ENCODE results near the gene TMEM38B.

TMEM38B gene, protein sequence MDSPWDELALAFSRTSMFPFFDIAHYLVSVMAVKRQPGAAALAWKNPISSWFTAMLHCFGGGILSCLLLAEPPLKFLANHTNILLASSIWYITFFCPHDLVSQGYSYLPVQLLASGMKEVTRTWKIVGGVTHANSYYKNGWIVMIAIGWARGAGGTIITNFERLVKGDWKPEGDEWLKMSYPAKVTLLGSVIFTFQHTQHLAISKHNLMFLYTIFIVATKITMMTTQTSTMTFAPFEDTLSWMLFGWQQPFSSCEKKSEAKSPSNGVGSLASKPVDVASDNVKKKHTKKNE

DNA sequence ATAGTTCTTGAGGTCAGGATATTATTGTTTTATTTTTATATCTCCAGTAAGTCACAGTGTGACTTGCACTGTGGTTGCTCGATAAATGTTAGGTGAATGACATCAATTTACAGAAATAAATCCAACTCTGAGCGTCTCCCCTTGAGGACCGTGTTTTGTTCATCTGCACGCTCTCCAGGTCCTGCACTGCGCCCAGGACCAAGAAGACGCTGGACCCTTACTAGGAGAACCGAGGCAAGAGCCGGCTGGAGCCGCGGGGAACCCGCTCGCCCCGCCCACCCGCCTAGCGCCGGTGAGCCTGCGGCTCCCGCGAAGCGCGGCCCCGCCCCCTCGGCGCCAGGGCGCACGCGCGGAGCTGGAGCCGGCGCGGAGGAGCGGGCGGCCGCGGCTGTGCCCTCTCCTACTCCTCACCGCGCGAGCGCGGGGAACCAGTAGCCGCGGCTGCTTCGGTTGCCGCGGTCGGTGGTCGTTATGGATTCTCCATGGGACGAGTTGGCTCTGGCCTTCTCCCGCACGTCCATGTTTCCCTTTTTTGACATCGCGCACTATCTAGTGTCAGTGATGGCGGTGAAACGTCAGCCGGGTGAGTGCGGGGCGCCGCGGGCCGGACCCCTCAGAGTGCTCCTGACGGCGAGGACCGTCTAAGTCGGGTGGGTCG is at the start of gene TMEM38B:
TMEM38B (plus strand) TSS at position 352 of the 658 bp plus-strand sequence; CDS start at position 472, 120 bp downstream.
- DNase-seq = no peak

DNA sequence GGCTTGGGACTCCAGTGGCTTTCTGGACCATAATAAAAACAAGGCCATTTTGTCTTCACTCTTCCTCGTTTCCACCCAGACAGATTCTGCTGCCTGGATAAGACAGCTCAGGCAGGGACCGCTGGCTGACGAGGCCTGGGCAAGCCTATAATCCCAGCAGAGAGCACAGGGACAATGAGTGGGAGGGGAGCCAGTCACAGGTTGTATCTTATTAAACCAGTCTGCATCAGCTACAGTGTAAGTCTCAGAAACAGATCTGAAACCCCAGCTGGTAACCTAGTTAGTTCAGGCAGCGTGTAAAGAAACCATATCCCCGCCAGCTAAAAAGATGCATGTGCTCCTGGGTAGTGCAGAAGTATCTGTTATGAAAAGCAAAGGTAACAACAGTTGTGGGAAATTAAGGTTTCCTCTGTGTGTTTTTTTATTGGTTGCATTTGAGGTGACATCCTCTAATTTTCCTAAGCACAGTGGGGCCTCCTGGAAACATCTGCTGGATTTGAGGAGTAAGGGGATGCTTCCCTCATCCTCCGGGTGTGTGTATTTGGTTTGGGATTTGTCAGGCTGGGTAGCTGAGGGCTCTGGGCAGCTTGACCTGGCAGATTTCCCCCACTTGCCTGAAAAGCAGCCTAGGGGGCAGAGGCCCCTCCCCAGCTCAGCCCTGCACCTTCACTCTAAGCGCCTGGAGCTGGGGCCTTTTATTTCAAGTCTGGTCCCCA is 47.3 kb upstream of the TMEM38B start:
- no peak for DNase-seq

DNA sequence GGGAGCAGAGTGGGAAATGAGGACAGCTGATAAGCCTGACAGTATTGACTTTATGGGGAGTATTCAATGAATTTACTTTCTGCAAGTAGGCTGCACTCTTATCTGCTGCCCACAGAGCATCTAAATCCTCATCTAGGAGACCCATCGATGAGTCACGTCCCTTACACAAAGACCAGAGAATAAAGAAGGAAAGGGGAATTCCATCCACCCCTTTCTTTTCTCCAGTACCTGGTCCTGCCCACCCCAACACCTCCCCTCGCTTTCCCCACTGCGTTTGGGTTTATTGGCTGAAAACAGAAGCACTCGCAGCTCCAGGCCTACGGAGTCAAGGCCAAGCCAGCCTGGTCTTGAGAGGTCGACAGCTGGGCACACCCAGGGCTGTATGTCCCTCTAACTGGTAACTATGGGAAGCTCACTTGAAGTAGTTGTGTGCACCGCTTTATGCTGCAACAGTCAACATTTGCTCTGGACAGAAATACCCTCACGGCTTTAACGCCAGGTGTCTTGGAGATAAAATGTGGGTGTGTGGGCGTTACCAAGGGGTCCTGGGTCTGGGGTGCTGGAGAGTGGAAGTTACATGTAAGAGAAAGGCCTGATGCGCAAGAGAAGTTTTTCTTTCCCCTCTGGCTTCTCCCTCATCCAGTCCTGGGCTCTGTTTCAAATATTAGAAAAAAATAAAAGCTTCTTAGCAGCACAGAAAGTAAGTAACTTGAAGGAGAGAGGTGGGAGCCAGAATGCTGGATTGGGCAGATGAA is 46.6 kb upstream of the TMEM38B start:
- no peak for DNase-seq

- DNase-seq = no peak
Measured at GRCh38 chr9:105651806-105652205, 42.5 kb upstream of the TMEM38B start.

DNA sequence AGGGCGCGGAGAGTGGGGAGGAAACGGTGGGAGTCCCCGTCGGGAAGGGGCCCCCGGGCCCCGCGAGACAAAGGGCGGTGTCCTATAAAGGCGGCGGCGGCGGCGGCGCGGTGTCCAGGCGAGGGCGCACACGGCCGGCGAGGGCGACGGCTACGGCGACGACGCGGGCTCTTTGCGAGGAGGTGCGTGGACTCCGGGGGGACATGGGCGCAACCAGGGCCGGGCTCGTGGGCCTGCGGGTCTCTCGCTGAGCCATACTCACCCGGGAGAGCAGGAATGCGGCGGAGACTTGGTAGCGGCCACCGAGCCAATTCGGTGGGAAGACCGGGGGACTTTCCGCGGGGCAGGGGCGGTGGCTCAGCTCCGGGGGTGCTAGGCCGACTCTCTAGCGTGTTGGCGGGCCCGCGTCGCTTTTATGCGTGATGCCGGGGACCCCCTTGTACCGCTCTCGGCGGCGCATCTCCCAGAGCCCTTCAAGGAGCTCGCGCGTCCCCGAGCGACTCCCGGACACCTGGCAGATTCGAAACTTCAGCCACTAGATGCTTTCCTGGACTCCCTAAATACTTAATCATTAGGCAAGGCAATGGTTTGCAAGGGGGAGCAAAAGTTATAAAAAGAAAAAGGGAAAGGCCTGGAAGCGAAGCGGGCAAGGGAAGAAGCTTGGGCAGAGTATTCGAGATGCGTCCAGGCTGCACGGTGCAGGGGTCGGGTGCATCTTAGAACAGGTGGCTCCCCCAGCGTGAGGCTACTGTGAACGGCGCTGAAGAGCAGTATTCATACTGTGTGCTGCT is 38.0 kb upstream of the TMEM38B start:
- DNase-seq = no peak

DNA sequence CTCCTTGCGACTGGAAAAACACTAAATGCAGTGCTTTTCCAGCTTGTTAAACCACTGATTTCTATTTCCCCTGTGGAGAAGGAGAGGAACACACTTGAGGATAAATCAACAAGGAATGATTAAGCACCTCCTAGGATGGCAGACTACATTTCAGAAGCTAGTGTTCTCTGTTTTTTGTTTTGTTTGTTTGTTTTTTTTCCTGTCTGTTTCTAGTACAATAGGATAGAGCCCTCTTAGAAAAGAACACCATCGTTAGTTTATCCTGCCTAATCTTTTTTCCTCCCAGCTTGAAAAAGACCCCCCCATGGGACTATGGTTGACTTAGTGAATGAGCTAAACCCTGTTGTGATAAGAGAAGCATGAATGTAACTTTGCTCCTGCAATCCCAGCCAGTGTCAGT is 36.0 kb upstream of the TMEM38B start:
- no peak for DNase-seq

DNA sequence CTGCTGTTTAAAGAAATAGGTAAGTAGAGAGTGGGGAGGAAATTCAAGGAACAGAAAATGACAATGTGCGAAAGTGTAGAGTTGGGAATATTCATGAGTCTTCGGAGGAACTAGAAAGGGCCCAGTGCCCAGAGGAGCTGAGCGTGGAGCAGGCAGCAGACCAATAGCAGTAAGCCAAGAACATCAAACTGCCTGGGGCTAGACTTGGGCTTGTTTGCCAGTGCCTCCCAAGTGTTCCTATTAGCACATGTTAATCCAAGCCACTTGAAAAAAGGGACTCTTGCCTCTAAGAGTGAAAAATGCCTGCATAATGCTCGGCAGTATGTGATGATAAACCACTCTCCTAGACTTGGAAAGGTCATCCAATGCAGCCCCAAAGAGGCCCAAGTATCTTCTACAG is 33.3 kb upstream of the TMEM38B start:
- DNase-seq = no peak

DNA sequence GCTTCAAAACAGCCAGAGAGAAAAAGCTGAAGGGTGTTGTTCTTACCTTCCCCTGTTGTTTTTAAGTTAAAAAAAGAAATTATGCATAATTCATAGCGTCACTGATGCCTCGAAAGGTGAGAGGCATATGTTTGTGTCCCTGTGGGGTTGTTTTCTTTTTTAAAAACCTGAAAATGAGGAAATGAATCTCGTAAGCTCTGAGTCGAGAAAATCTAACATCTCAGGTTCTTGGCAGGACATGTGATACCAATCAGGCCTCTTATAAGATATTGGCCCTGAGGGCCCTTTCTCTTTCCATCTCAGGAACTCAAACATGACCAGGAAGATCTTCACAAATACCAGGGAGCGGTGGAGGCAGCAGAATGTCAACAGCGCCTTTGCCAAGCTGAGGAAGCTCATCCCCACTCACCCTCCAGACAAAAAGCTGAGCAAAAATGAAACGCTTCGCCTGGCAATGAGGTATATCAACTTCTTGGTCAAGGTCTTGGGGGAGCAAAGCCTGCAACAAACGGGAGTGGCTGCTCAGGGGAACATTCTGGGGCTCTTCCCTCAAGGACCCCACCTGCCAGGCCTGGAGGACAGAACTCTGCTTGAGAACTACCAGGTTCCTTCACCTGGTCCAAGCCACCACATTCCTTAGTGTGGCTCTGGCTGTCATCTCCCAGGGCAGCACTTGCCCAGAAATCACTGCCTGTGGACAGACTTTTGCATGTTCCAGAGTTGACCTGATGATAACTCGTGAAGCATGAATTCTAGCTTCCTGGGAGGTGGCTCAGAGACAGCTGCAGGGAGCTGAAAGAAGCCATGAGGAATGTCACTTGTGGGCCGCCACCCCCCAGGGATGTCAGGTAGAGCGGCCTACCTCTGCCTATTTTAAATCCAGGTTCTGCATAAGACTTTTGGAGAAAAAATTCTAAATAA is 31.9 kb upstream of the TMEM38B start, which contains the start of gene TAL2:
TAL2 (plus strand) TSS at position 274 of the 921 bp plus-strand sequence; CDS start at position 314, 40 bp downstream.
- DNase-seq = no peak

GRCh38 chr9:105663914-105664313 is 30.4 kb upstream of the TMEM38B start:
- no peak for DNase-seq

GRCh38 chr9:105667867-105668266 is 26.5 kb upstream of the TMEM38B start:
- no peak for DNase-seq

- DNase-seq = no peak
Measured at GRCh38 chr9:105670315-105670714, 24.0 kb upstream of the TMEM38B start.

DNA sequence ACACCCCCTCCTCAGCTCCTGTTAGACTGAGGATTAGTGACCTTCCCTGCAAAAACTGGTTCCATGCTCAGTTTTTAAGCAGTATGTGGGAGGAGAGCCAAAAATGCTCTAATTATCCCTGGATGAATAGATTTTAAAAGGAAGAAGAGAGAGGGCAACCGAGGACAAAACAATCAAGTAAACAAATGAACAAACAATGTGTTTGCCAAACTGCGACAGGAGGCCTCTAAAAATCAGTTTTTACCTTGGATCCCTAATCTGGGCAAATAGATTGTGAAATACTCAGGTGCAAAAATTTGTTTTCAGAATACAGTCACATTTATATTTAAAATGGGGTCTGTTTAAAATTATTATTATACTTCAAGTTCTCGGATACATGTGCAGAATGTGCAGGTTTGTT is 23.6 kb upstream of the TMEM38B start:
- DNase-seq = no peak

- no peak for DNase-seq
Measured at GRCh38 chr9:105672711-105673234, 21.6 kb upstream of the TMEM38B start.

DNA sequence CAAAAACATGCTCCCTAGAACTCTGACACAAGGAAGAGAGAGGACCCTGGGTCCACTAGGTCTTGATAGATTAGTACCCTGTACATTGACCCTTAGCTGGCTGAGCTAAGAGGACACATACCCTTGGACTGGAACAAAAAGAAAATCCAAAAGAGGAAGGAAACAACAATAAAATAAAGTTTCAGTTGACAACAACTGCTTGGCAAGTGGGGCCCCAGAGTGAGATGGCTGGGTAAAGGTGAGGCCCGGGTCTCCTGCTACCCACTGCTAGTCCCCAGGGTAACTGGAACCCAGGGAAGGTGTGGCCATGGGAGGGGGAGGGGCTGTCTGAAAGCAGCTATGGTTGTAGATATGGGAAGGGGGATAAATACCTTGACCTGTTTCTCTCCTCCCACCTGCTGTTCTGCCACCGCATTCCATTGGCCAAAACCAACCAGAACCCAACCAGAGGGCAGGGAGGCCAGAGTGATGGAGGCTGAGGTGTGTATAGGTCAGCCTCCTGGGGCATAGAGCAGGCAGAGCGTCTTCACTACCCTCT is 20.4 kb upstream of the TMEM38B start:
- no peak for DNase-seq

DNA sequence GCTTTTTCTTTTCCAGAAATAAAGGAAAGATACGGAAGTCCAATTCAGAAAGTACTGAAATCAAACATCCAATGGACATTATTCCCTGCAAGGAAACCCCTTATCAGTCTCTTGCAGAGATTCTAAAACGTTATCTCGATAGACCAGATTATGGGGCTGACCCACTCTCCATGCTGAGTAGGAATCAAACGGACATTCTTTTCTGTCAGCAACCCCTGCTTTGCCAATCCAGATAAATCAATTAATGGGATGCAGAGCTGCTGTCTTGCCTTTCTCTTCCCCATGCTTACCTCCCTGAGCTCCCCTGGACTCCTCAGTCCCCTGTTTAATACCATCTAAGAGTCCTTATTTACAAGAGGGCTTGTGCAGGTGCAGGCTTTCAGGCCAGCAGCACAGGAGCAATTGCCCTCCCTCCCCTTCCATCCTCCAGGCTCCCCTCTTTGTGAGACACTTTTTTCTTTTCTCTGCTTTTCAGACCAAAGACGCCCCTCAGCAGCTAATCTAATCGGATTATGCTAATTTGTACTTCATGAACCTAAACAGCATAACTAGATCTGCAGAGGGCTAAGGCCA is 17.9 kb upstream of the TMEM38B start:
- no peak for DNase-seq

- DNase-seq = no peak
Measured at GRCh38 chr9:105678163-105678562, 16.2 kb upstream of the TMEM38B start.

DNA sequence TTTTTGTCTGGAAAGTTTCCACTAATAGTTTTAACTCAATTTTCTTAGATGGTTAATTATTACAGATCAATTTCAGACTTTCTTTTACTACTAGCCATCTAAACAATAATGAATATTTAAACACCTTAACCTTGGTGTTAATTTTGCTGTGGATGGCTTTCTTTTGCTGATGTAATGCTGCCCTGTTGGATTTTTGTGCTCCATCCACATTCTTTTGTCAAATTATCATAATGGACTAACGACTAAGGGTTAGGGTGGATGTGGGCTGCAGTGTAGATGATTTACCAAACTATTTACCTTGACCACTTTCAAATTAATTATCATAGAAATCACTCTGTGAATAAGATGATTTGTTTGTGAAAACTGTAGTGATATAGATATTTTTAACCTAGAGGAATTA is 15.6 kb upstream of the TMEM38B start:
- DNase-seq = no peak

DNA sequence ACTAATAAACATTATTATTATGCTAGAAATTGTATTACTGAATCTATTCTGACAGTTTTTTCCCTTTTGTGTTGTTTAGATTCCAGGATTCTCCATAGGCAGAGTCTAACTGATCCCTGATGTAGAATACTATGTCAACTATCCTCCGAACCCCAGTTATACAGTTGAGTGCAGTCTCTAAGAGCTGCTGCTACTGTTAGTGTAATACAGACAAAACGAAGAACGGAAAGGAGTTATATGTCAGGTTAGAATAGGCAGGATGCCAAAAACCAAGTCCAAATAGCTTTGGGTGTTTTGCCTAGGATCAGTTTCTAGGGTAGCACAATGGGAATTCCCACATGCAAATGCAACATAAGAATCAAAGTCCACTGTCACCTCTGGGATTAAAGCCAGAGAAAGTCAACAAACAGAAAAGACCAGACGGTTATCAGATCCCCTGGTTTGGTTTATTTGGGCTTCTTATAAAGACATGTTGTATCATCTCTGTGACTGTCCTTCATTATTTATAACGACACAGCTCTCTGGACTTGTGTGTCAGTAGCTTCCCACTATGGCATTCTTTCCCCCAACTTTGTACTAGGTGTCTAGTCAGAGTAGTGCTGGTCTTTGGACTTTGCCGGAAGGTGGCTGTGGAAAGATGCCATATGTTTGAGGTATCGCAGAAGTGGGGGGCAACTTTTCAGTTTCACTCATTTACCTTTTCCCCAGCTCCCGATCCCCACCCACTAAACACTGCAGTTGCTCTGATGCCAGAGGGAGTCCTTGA is 14.9 kb upstream of the TMEM38B start:
- DNase-seq = no peak

DNA sequence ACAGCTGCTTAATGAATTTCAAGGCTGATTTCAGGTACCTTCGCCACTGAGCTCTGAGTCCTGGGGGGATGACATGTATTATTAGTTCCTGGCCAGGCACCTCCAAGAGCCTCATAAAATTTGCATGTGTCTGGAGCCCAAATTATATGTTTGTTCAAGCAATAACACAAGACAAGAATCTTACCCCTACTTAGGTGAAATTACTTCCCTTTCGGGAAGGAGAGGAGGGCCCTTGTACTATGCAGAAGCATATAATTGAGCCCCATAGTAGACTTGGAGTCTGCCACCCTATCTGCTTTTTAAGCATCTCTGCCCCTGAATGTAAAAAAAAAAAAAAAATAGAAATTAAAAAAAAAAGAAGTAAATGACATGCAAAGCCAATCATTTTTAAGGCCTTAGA is 13.0 kb upstream of the TMEM38B start:
- no peak for DNase-seq

All from NCI-H2081 treated with DMSO at 0.1 percent for 48 hours (cell line).